IMR-90 (cell line): ENCODE results near the gene CNNM1. TPM values are rescaled to one million over a fixed set of nuclear protein-coding genes. Genes with fewer than 3 reads are reported as not detected.

ENCODE experiments used
- ATAC-seq: fragments of 200-7000 bp; cut with Tn5 transposase; 2 replicates; pipeline ENCODE4 v1.9.1; 2020; ENCODE audit warnings: low read depth, mild to moderate bottlenecking, moderate library complexity
- BruUV-seq: library from RNA; stranded (reverse); fragments of 400-500 nt; replicated peaks from 2 replicates; lab custom pipeline; 2021; lab: Mats Ljungman, UMichigan
- CTCF ChIA-PET: fragments of 300-600 bp; formaldehyde crosslinking; extraction: SDS; loops from one replicate; lab custom pipeline; 2021; ENCODE audit warnings: antibody characterized with exemption; lab: Yijun Ruan, JAX
- POLR2A ChIA-PET: fragments of 300-600 bp; sonication (Branson Sonifier 250); formaldehyde crosslinking; loops from one replicate; lab custom pipeline; 2022; ENCODE audit warnings: antibody characterized with exemption; ENCODE audit not compliant: unreplicated experiment; lab: Charles Lee
- DNase-seq: peaks from one replicate; pipeline ENCODE4 v3.0.0; 2013
- H2AFZ ChIP-seq: replicated peaks from 2 replicates; pipeline ENCODE3; 2013; ENCODE audit warnings: low read length, mild to moderate bottlenecking; ENCODE audit not compliant: poor library complexity
- H2AK5ac ChIP-seq: 2 replicates; pipeline ENCODE4 v1.6.1; 2013; ENCODE audit warnings: low read depth, low read length, inconsistent platforms
- H2AK9ac ChIP-seq: replicated peaks from 2 replicates; pipeline ENCODE3; 2013; ENCODE audit warnings: mild to moderate bottlenecking, low read depth, low read length, moderate library complexity; ENCODE audit not compliant: poor library complexity
- H2BK120ac ChIP-seq: 2 replicates; pipeline ENCODE4 v1.6.1; 2013; ENCODE audit warnings: low read depth, low read length, inconsistent platforms
- H2BK15ac ChIP-seq: 3 replicates; pipeline ENCODE4 v1.6.1; 2013; ENCODE audit warnings: low read depth, low read length, inconsistent platforms
- H2BK20ac ChIP-seq: 2 replicates; pipeline ENCODE4 v1.6.1; 2013; ENCODE audit warnings: low read depth, mild to moderate bottlenecking, inconsistent platforms, low read length, moderate library complexity
- H2BK5ac ChIP-seq: 2 replicates; pipeline ENCODE4 v1.6.1; 2013; ENCODE audit warnings: mild to moderate bottlenecking, low read depth, low read length, inconsistent platforms; ENCODE audit not compliant: poor library complexity, severe bottlenecking
- H3K14ac ChIP-seq: replicated peaks from 2 replicates; pipeline ENCODE4 v1.6.1; 2013; ENCODE audit warnings: low read depth, low read length, inconsistent platforms
- H3K18ac ChIP-seq: 2 replicates; pipeline ENCODE4 v1.6.1; 2013; ENCODE audit warnings: low read depth, low read length, control low read depth
- H3K23ac ChIP-seq: 2 replicates; pipeline ENCODE4 v1.6.1; 2013; ENCODE audit warnings: low read depth, low read length, inconsistent platforms
- H3K27ac ChIP-seq: 2 replicates; pipeline ENCODE4 v1.5.1; 2013; ENCODE audit warnings: mild to moderate bottlenecking, control low read depth, low read length; ENCODE audit not compliant: insufficient read depth
- H3K27me3 ChIP-seq: 2 replicates; pipeline ENCODE4 v1.6.1; 2013; ENCODE audit warnings: low read length; ENCODE audit not compliant: control insufficient read depth, insufficient read depth
- H3K36me3 ChIP-seq: 2 replicates; pipeline ENCODE4 v1.6.1; 2013; ENCODE audit warnings: low read length, mixed read lengths; ENCODE audit not compliant: control insufficient read depth, insufficient read depth
- H3K4ac ChIP-seq: 2 replicates; pipeline ENCODE4 v1.6.1; 2013; ENCODE audit warnings: low read depth, low read length, inconsistent platforms
- H3K4me1 ChIP-seq: 2 replicates; pipeline ENCODE4 v1.6.1; 2013; ENCODE audit warnings: low read length, mixed read lengths; ENCODE audit not compliant: control insufficient read depth, insufficient read depth
- H3K4me2 ChIP-seq: 2 replicates; pipeline ENCODE4 v1.6.1; 2013; ENCODE audit warnings: low read depth, mild to moderate bottlenecking, control low read depth, low read length, moderate library complexity
- H3K4me3 ChIP-seq: 2 replicates; pipeline ENCODE4 v1.5.1; 2013; ENCODE audit warnings: low read depth, mild to moderate bottlenecking, control low read depth, low read length, moderate library complexity; ENCODE audit not compliant: insufficient read depth
- H3K56ac ChIP-seq: 2 replicates; pipeline ENCODE4 v1.6.1; 2013; ENCODE audit warnings: low read length, inconsistent platforms; ENCODE audit not compliant: insufficient read depth; ENCODE audit errors: extremely low read depth
- H3K79me1 ChIP-seq, 2 experiments: 2 replicates each; pipeline ENCODE4 v1.6.1; 2013; ENCODE audit warnings: low read length in 2 of 2, inconsistent platforms in 1 of 2, low read depth in 1 of 2
- H3K9ac ChIP-seq: 2 replicates; pipeline ENCODE4 v1.6.1; 2013; ENCODE audit warnings: low read depth, low read length, control low read depth
- H3K9me1 ChIP-seq: 2 replicates; pipeline ENCODE4 v1.6.1; 2013; ENCODE audit warnings: low read length, inconsistent platforms; ENCODE audit not compliant: insufficient read depth
- H3K9me3 ChIP-seq: 2 replicates; pipeline ENCODE4 v1.6.1; 2013; ENCODE audit warnings: low read length; ENCODE audit not compliant: control insufficient read depth, insufficient read depth
- H4K20me1 ChIP-seq: 2 replicates; pipeline ENCODE4 v1.6.1; 2013; ENCODE audit warnings: low read length, inconsistent platforms; ENCODE audit not compliant: insufficient read depth
- H4K5ac ChIP-seq: 2 replicates; pipeline ENCODE4 v1.6.1; 2013; ENCODE audit warnings: mild to moderate bottlenecking, low read depth, low read length, control low read depth
- H4K8ac ChIP-seq, 2 experiments: 2 replicates each; pipeline ENCODE4 v1.6.1; 2013; ENCODE audit warnings: low read depth in 2 of 2, low read length in 2 of 2, control low read depth in 1 of 2, inconsistent platforms in 1 of 2
- H4K91ac ChIP-seq: 2 replicates; pipeline ENCODE4 v1.6.1; 2013; ENCODE audit warnings: low read depth, low read length, inconsistent platforms; ENCODE audit not compliant: insufficient read depth
- BHLHE40 ChIP-seq: fragments of 150-350 bp; IDR thresholded peaks from 2 replicates; pipeline ENCODE4 v1.6.1; 2016; ENCODE audit warnings: mild to moderate bottlenecking, low read depth, low read length
- CEBPB ChIP-seq: IDR thresholded peaks from 2 replicates; pipeline ENCODE4 v1.6.1; 2012; ENCODE audit warnings: low read depth, low read length, improper control_type of control experiment
- CHD1 ChIP-seq: IDR thresholded peaks from 2 replicates; pipeline ENCODE4 v1.6.1; 2012; ENCODE audit warnings: low read depth, low read length, improper control_type of control experiment
- FOS ChIP-seq: fragments of 150-350 bp; IDR thresholded peaks from 2 replicates; pipeline ENCODE4 v1.6.1; 2016; ENCODE audit warnings: low read depth, low read length
- MAFK ChIP-seq: IDR thresholded peaks from 2 replicates; pipeline ENCODE4 v1.6.1; 2012; ENCODE audit warnings: low read depth, low read length, improper control_type of control experiment
- MAZ ChIP-seq: IDR thresholded peaks from 2 replicates; pipeline ENCODE4 v1.6.1; 2012; ENCODE audit warnings: low read depth, mild to moderate bottlenecking, low read length, improper control_type of control experiment, moderate library complexity, borderline replicate concordance
- MXI1 ChIP-seq: IDR thresholded peaks from 2 replicates; pipeline ENCODE4 v1.6.1; 2012; ENCODE audit warnings: low read depth, mild to moderate bottlenecking, low read length, moderate library complexity, borderline replicate concordance
- NFE2L2 ChIP-seq: fragments of 150-350 bp; IDR thresholded peaks from 2 replicates; pipeline ENCODE4 v1.6.1; 2016; ENCODE audit warnings: low read depth, mild to moderate bottlenecking, low read length
- POLR2A ChIP-seq: IDR thresholded peaks from 2 replicates; pipeline ENCODE4 v1.6.1; 2012; ENCODE audit warnings: mild to moderate bottlenecking, low read depth, low read length
- RAD21 ChIP-seq: IDR thresholded peaks from 2 replicates; pipeline ENCODE4 v1.6.1; 2012; ENCODE audit warnings: low read length, improper control_type of control experiment
- RCOR1 ChIP-seq: IDR thresholded peaks from 2 replicates; pipeline ENCODE4 v1.6.1; 2012; ENCODE audit warnings: mild to moderate bottlenecking, low read length, improper control_type of control experiment; ENCODE audit not compliant: insufficient replicate concordance
- RFX5 ChIP-seq: IDR thresholded peaks from 2 replicates; pipeline ENCODE4 v1.8.0; 2012; ENCODE audit warnings: low read depth, mild to moderate bottlenecking, low read length, moderate library complexity
- SMC3 ChIP-seq: fragments of 150-350 bp; IDR thresholded peaks from 2 replicates; pipeline ENCODE4 v1.6.1; 2016; ENCODE audit warnings: low read depth, mild to moderate bottlenecking, antibody characterized with exemption, low read length, moderate library complexity
- WGBS, 2 experiments: methylation state at CpG; one replicate each; pipeline versions ENCODE4 v1.1.5 to v1.1.7; 2013; ENCODE audit warnings: missing lambda C conversion rate in 2 of 2; ENCODE audit not compliant: insufficient read length in 1 of 2; ENCODE audit errors: extremely low coverage in 2 of 2; 5-methylcytosine and 5-hydroxymethylcytosine counted together
- dilution Hi-C: fragments of 300-500 bp; cut with HindIII; formaldehyde crosslinking; loops from one replicate; pipeline ENCODE4 v1.14.3; 2018; ENCODE audit warnings: low sequenced_read_pairs; ENCODE audit not compliant: unreplicated experiment
- in situ Hi-C: fragments of 300-500 bp; cut with MboI; formaldehyde crosslinking; loops from 3 replicates; pipeline ENCODE4 v1.14.3; 2019; ENCODE audit warnings: low sequenced_read_pairs, inconsistent platforms, mixed read lengths
- intact Hi-C: fragments of 100-400 bp; cut with micrococcal nuclease; formaldehyde crosslinking; loops from 2 replicates; pipeline ENCODE4 v1.10.0; 2022
- polyA plus RNA-seq, 3 experiments: library from polyadenylated mRNA; depleted of rRNA; stranded (reverse); fragments of >200 nt; gene quantifications; 2 replicates each; pipeline ENCODE4 v1.2.3, GENCODE V29; 2012; ENCODE audit warnings: low replicate concordance in 1 of 3
- total RNA-seq: library from RNA; depleted of rRNA; stranded (reverse); fragments of >200 nt; gene quantifications from 2 replicates; pipeline ENCODE4 v1.2.3, GENCODE V29; 2012
- TF ChIP-seq, protein P1 (sequence below): fragments of 150-350 bp; IDR thresholded peaks from 2 replicates; pipeline ENCODE4 v1.6.1; 2016; ENCODE audit warnings: low read depth, mild to moderate bottlenecking, low read length, moderate library complexity, borderline replicate concordance
- TF ChIP-seq, protein P2 (sequence below): fragments of 150-350 bp; IDR thresholded peaks from 2 replicates; pipeline ENCODE4 v1.6.1; 2017; ENCODE audit warnings: mild to moderate bottlenecking, antibody characterized with exemption, low read length, low read depth
- TF ChIP-seq, protein P3 (sequence below): conservative IDR thresholded peaks from 2 replicates; pipeline ENCODE4 v1.5.1; 2012; ENCODE audit warnings: mild to moderate bottlenecking, low read depth, low read length, improper control_type of control experiment

Gene CNNM1
- total and polyA plus RNA-seq, 2 of the 4 experiments (the other 2 are of a cell fraction), result 0.18 to 0.39 TPM

DNA sequence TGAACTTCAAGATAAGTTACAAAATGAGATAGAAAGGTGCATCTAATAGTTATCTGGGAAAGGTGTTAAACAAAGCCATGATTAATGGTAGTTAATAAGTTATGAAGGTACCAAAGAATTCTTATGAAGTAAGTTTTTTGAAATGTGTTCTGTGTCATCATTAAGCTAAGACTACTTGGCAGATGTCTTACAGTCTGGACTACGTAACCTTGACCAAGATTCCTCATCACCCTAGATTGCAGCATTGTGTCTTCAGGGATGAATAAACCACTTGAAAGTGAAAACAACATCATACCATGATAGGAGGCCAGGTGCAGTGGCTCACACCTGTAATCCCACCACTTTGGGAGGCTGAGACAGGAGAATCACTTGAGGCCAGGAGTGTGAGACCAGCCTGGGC is 53.0 kb downstream of the CNNM1 start:
- no peak overlapping the region for H2BK5ac ChIP-seq
- no peak overlapping the region for H2AK9ac ChIP-seq
- in situ Hi-C loops, result no loop called here
- dilution Hi-C loops, result no loop called here
- no peaks in the 10 kb centered on the region for H3K4me1 ChIP-seq
- H2BK20ac ChIP-seq, result no peak overlapping the region
- H3K9ac ChIP-seq, result no peak overlapping the region
- ChIA-PET POLR2A (no interaction called here), CTCF (no interaction called here)
- no peak for ATAC-seq
- intact Hi-C loops, result no loop called here
- H4K8ac ChIP-seq, result no peak overlapping the region
- H2BK15ac ChIP-seq, result no peak overlapping the region
- no CpG with 5 or more reads among the region's 1 CpG for WGBS, 2 experiments
- no peak for DNase-seq
- peaks cover 6% of the 10 kb centered on the region for H3K27me3 ChIP-seq
- H3K23ac ChIP-seq, result no peak overlapping the region
- H2AFZ ChIP-seq, result no peak overlapping the region
- H3K9me1 ChIP-seq, result no peaks in the 10 kb centered on the region
- no peaks in the 10 kb centered on the region for H3K79me1 ChIP-seq
- H4K20me1 ChIP-seq, result no peaks in the 10 kb centered on the region
- H3K4ac ChIP-seq, result no peak overlapping the region
- H3K36me3 ChIP-seq, result no peaks in the 10 kb centered on the region
- BruUV-seq, result no TSS peak
- H3K18ac ChIP-seq, result no peak overlapping the region
- TF ChIP-seq MXI1, result no peak
- TF ChIP-seq, protein P1, sequence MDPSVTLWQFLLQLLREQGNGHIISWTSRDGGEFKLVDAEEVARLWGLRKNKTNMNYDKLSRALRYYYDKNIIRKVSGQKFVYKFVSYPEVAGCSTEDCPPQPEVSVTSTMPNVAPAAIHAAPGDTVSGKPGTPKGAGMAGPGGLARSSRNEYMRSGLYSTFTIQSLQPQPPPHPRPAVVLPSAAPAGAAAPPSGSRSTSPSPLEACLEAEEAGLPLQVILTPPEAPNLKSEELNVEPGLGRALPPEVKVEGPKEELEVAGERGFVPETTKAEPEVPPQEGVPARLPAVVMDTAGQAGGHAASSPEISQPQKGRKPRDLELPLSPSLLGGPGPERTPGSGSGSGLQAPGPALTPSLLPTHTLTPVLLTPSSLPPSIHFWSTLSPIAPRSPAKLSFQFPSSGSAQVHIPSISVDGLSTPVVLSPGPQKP, result no peak
- no peak for TF ChIP-seq POLR2A
- TF ChIP-seq RFX5, result no peak
- TF ChIP-seq, protein P2, sequence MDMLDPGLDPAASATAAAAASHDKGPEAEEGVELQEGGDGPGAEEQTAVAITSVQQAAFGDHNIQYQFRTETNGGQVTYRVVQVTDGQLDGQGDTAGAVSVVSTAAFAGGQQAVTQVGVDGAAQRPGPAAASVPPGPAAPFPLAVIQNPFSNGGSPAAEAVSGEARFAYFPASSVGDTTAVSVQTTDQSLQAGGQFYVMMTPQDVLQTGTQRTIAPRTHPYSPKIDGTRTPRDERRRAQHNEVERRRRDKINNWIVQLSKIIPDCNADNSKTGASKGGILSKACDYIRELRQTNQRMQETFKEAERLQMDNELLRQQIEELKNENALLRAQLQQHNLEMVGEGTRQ, result no peak
- TF ChIP-seq CHD1, result no peak
- TF ChIP-seq MAFK, result no peak
- no peak for TF ChIP-seq FOS
- no peak for TF ChIP-seq NFE2L2
- TF ChIP-seq BHLHE40, result no peak
- TF ChIP-seq SMC3, result no peak
- no peak for TF ChIP-seq MAZ
- no peak for TF ChIP-seq CEBPB
- TF ChIP-seq, protein P3, sequence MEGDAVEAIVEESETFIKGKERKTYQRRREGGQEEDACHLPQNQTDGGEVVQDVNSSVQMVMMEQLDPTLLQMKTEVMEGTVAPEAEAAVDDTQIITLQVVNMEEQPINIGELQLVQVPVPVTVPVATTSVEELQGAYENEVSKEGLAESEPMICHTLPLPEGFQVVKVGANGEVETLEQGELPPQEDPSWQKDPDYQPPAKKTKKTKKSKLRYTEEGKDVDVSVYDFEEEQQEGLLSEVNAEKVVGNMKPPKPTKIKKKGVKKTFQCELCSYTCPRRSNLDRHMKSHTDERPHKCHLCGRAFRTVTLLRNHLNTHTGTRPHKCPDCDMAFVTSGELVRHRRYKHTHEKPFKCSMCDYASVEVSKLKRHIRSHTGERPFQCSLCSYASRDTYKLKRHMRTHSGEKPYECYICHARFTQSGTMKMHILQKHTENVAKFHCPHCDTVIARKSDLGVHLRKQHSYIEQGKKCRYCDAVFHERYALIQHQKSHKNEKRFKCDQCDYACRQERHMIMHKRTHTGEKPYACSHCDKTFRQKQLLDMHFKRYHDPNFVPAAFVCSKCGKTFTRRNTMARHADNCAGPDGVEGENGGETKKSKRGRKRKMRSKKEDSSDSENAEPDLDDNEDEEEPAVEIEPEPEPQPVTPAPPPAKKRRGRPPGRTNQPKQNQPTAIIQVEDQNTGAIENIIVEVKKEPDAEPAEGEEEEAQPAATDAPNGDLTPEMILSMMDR, result no peak
- no peak for TF ChIP-seq RCOR1
- no peak for TF ChIP-seq RAD21
- no peak overlapping the region for H3K14ac ChIP-seq
- no peak overlapping the region for H2AK5ac ChIP-seq
- no peak overlapping the region for H3K4me3 ChIP-seq
- no peak overlapping the region for H3K4me2 ChIP-seq
- no peak overlapping the region for H3K56ac ChIP-seq
- H4K5ac ChIP-seq, result no peak overlapping the region
- H2BK120ac ChIP-seq, result no peak overlapping the region
- H3K9me3 ChIP-seq, result no peaks in the 10 kb centered on the region
- H4K91ac ChIP-seq, result no peak overlapping the region
- H3K27ac ChIP-seq, result no peak overlapping the region
